Upper lobe of left lung (tissue), 4 donors: ENCODE data around the gene SLX4IP.

Experiments
- CTCF ChIP-seq, 6 experiments: fragments of 450-650 bp in 4 of 6; fragments of 200-600 bp in 2 of 6; sonication (generic) in 2 of 6; IDR thresholded peaks; one replicate each; pipeline ENCODE4 v1.5.1; 2016 to 2019; ENCODE audit warnings: antibody characterized with exemption in 6 of 6
- POLR2A ChIP-seq, 4 donors: fragments of 450-650 bp; IDR thresholded peaks; one replicate each; pipeline ENCODE4 v1.5.1; 2016 to 2017; ENCODE audit warnings: antibody characterized with exemption in 4 of 4, mild to moderate bottlenecking in 2 of 4

- TF ChIP-seq CTCF (IDR thresholded peaks at IDR 0.05) (no peak), POLR2A (IDR thresholded peaks at IDR 0.05) (no peak)
Observed at GRCh38 chr20:10474606-10475184, 39.6 kb downstream of the SLX4IP start.
